Adipocyte (in vitro differentiated cells): Measurements from ENCODE around the gene TTLL13.

Experiments
- DNase-seq: peaks from one replicate; pipeline ENCODE4 v3.0.0-alpha.2; 2015; ENCODE audit warnings: low read depth
- H3K27me3 ChIP-seq: replicated peaks from 2 replicates; pipeline ENCODE4 v1.7.0; 2013; ENCODE audit warnings: mild to moderate bottlenecking, low read length, moderate library complexity; ENCODE audit not compliant: control insufficient read depth, insufficient read depth
- H3K36me3 ChIP-seq: 2 replicates; pipeline ENCODE4 v1.7.0; 2013; ENCODE audit warnings: low read length, mild to moderate bottlenecking, moderate library complexity; ENCODE audit not compliant: control insufficient read depth, insufficient read depth, severe bottlenecking
- H3K4me1 ChIP-seq: 2 replicates; pipeline ENCODE4 v1.7.0; 2013; ENCODE audit warnings: mild to moderate bottlenecking, low read length, moderate library complexity; ENCODE audit not compliant: control insufficient read depth, insufficient read depth
- H3K4me3 ChIP-seq: 2 replicates; pipeline ENCODE4 v1.7.0; 2013; ENCODE audit warnings: mild to moderate bottlenecking, low read length, moderate library complexity
- H3K9ac ChIP-seq: 2 replicates; pipeline ENCODE4 v1.7.0; 2013; ENCODE audit warnings: mild to moderate bottlenecking, low read length, moderate library complexity
- H3K9me3 ChIP-seq: 2 replicates; pipeline ENCODE4 v1.7.0; 2013; ENCODE audit warnings: mild to moderate bottlenecking, low read length, moderate library complexity; ENCODE audit not compliant: control insufficient read depth

The TTLL13 gene, protein sequence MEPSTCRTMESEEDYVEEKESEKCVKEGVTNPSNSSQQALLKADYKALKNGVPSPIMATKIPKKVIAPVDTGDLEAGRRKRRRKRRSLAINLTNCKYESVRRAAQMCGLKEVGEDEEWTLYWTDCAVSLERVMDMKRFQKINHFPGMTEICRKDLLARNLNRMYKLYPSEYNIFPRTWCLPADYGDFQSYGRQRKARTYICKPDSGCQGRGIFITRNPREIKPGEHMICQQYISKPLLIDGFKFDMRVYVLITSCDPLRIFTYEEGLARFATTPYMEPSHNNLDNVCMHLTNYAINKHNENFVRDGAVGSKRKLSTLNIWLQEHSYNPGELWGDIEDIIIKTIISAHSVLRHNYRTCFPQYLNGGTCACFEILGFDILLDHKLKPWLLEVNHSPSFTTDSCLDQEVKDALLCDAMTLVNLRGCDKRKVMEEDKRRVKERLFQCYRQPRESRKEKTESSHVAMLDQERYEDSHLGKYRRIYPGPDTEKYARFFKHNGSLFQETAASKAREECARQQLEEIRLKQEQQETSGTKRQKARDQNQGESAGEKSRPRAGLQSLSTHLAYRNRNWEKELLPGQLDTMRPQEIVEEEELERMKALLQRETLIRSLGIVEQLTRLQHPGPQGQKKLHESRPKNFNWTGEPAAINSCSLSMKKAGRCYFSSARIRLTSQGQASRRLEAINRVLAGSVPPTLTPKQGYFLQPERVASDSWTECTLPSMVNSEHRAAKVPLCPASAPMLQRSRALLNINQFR

DNA sequence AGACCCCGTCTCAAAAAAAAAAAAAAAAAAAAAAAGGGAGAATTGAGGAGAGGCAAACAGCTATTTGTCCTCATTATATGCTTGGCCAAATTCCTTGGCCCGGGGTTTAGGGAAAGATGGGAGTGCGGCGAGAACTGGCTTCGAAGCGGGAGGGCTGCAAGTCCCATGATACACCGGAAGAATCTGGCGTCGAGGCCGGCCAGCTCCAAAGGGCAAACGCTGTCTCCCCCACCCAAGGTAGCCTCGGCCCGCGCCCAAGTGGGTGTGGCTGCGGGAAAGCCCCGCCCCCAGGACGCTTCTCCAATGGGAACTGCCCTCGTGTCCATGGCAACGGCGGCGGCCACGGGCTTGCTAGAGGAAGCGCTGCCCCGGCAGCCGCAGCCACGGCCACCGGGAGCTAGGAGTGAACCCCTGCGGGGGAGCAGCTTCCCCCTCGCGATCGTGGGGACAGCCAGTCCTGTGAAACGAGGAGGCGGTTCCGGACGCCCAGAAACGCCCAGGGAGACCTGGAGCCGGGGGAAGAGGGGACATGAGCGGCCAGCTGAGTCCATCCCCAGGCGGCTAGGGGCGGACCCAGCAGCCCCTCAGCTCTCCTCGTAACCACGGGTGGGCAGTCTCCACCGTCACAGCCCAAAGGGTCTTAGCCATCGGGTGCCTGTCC lies at the start of gene TTLL13:
TTLL13 (plus strand) TSS at position 354 of the 661 bp plus-strand sequence. CDS start 1,075 bp downstream, outside the sequence.
- Histone ChIP-seq H3K9me3 (no peaks in the 10 kb centered on the region), H3K27me3 (no peaks in the 10 kb centered on the region), H3K4me1 (peaks cover 4% of the 10 kb centered on the region), H3K9ac (peak within 1 kb of the TSS; percentile 68), H3K36me3 (no peaks in the 10 kb centered on the region), H3K4me3 (peak within 1 kb of the TSS; percentile 76)
- DNase-seq = peak; percentile 95

DNA sequence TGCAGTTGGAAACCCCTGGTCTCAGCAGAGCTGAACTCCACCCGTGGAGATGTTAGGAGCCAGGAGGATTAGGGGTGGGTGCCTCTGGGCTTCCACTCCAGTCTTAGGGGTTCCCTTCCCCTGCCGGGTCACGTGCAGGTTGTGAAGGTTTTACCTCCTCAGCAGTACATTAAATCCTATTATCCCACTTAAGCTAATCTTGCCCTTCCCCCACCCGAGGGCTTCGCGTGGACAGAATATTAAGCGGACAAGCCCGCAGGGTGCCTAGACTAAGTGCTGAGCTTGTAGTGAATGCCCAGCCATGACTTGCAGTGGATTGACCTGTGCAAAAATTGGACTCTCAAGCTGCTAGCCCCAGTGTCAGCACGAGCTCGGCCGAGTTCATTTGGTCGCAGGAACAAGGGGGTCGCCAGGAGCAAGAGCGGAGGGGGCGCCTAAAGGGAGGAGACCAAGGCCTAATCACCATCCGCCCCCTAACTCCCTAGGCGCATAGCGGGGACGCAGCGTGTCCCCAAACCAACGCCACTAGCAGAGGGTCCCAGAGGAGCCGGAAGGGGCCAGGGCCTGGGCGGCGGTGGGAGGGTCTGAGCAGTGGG lies 48.7 kb upstream of the TTLL13 start:
- Histone ChIP-seq H3K36me3 (no peaks in the 10 kb centered on the region), H3K4me1 (peaks cover 22% of the 10 kb centered on the region), H3K9ac (peak overlapping the region; percentile 83), H3K9me3 (no peaks in the 10 kb centered on the region), H3K27me3 (no peaks in the 10 kb centered on the region), H3K4me3 (peak overlapping the region; percentile 87)
- no peak for DNase-seq

DNA sequence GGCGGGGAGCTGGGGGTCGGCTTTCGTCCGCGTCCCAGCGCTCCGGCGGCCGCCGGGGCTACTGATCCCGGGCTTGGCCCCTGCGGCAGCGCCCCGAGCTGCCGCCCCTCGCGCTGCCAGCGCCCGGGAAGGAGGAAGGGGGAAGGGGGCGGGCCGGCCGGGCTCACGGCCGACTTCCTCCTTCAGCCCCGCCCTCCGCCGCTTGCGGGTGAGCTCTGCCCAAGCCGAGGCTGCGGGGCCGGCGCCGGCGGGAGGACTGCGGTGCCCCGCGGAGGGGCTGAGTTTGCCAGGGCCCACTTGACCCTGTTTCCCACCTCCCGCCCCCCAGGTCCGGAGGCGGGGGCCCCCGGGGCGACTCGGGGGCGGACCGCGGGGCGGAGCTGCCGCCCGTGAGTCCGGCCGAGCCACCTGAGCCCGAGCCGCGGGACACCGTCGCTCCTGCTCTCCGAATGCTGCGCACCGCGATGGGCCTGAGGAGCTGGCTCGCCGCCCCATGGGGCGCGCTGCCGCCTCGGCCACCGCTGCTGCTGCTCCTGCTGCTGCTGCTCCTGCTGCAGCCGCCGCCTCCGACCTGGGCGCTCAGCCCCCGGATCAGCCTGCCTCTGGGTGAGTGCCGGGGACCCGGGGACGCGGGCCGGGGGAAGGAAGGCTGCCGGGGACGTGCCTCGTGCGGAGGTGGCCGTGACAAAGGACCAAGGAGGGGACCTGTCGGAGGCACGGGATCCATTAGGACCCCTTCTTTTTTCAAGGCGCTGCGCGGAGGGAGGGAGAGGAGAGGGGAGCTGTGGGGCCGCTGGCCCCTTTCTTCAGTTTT lies 48.0 kb upstream of the TTLL13 start, which contains the start of gene SEMA4B:
SEMA4B (plus strand) TSS at position 201 of the 814 bp plus-strand sequence; CDS start at position 450, 249 bp downstream.
- H3K4me3 ChIP-seq = peak within 1 kb of the TSS; percentile 87
- H3K9ac ChIP-seq = peak within 1 kb of the TSS; percentile 83
- H3K27me3 ChIP-seq = no peaks in the 10 kb centered on the region
- peaks cover 1% of the 10 kb centered on the region for H3K36me3 ChIP-seq
- DNase-seq = peak; percentile 89
- no peaks in the 10 kb centered on the region for H3K9me3 ChIP-seq
- peaks cover 23% of the 10 kb centered on the region for H3K4me1 ChIP-seq

DNA sequence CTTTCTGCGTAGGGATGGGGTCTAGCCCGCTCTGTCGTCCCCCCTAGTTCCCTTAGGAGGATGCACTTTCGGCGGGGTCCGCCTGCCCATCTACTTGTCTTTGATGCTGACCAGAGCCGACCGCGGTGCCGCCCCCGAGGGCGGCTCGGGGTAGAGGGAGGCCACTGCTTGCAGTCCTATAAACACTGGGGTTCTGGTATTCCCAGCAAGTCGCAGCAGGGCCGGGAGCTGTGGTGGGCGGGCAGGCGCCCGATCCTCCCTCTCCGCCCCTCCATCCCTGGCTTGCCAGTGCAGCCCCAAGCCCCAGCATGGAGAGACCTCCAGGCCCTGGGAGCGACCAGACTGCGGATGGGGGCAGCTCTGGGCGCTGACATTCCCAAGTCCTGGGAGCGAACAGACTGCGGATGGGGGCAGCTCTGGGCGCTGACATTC lies 47.4 kb upstream of the TTLL13 start:
- Histone ChIP-seq H3K4me1 (peaks cover 23% of the 10 kb centered on the region), H3K36me3 (peaks cover 5% of the 10 kb centered on the region), H3K9ac (peak overlapping the region; percentile 83), H3K27me3 (no peaks in the 10 kb centered on the region), H3K9me3 (no peaks in the 10 kb centered on the region), H3K4me3 (peak overlapping the region; percentile 87)
- peak; percentile 27 for DNase-seq

DNA sequence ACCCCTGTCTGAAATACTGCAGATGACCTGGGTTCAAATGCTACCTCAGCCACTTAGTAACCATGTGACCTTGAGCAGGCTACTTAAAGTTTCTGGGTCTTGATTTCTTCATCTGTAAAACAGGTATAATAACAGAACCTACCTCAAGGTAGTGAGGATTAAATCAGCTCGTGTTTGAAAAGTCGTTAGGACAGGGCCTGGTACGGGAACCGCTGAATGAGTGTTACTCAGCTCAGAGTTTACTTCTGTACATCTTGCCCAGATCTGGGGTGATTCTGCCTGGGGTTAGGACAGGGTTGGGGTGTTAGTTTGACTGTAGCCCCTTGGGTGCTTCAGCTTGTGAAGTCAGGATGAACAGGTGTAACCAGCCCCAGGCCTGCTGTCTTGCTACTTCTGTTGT lies 46.4 kb upstream of the TTLL13 start:
- Histone ChIP-seq H3K9me3 (no peaks in the 10 kb centered on the region), H3K9ac (no peak overlapping the region), H3K4me1 (peaks cover 23% of the 10 kb centered on the region), H3K36me3 (peaks cover 5% of the 10 kb centered on the region), H3K4me3 (no peak overlapping the region), H3K27me3 (no peaks in the 10 kb centered on the region)
- DNase-seq = no peak

DNA sequence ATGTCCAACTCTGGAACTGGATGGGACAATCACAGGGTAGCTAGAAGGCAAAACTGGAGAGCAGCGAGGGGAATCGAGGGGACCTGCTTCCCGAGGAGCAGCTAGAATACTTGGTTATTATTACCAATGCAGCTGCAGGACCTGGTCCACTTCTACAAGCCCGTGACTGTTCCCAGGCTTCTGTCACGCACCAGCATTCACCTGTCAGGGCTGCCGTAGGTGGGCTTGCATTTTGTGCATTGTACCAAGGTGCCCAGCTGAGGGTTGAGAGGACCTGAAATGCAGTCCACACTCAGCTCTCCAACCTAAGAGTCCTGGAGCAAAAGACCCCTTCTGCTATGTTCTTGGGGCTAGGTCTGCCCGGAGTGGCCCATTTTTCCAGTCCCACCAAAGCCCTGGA lies 45.9 kb upstream of the TTLL13 start:
- Histone ChIP-seq H3K27me3 (no peaks in the 10 kb centered on the region), H3K4me3 (no peak overlapping the region)

DNA sequence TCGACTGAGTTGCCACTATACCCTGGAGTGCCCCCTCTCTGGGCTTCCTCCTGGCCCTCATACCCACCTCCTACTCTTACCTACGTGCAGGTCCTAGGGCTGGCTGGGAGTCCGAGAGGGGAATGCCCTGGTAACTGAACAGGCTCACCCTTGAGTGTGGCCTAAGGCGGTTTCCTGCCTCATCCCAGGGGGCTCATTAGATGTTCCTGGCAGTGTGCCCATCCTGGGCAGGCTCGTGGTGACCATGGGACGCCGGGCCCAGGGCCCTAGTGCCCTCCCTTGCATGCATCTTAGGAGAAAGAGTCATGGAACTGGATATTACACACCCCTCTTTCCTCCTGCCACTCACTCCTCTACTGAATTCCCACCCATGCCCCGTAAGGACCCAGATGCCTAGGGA lies 45.4 kb upstream of the TTLL13 start:
- peaks cover 16% of the 10 kb centered on the region for H3K4me1 ChIP-seq
- H3K4me3 ChIP-seq = no peak overlapping the region
- H3K36me3 ChIP-seq = peaks cover 5% of the 10 kb centered on the region
- DNase-seq = no peak
- no peaks in the 10 kb centered on the region for H3K27me3 ChIP-seq
- H3K9me3 ChIP-seq = no peaks in the 10 kb centered on the region
- no peak overlapping the region for H3K9ac ChIP-seq

More for the DNA sequence above, 45.9 kb upstream of the TTLL13 start:
- peaks cover 5% of the 10 kb centered on the region for H3K36me3 ChIP-seq
- H3K9me3 ChIP-seq = no peaks in the 10 kb centered on the region
- peaks cover 18% of the 10 kb centered on the region for H3K4me1 ChIP-seq
- H3K9ac ChIP-seq = no peak overlapping the region
- no peak for DNase-seq

DNA sequence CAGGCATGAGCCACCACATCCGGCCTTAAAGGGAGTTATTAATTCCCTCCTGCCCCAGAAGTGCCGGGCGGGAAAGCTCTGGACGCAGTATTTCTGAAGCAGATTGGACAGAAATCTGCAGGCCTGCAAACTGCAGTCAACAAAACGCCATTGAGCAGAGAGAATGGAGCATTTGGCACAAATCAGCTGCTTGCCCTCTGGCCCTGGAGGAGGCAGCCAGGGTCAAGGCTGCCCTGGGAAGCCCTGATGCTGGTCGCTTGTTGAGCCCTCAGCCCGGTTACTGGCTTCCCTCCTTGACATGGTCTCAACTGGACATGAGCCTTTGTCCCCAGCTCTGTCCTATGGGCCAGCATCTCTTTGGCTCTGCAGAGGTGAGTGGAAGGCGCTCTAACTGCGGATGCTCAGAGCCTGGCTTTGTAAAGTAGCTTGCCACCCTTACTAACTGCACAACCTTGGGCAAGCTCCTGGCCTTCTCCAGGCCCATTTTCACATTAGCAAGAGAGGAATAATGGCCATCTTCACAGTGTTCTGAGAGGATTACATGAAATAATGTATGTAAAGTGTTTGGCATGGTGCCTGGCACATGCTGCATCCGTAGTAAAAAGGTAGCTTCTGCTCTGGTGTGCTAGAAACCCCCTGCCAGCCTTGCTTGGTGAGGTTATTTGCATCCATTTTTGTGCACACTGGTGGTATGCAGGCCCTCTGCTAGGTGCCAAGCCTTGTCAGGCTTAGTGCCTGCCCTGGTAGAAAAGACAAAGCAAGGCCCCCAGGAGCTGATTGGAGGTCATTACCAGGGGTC lies 44.1 kb upstream of the TTLL13 start:
- peaks cover 10% of the 10 kb centered on the region for H3K36me3 ChIP-seq
- H3K4me3 ChIP-seq = no peak overlapping the region
- no peak overlapping the region for H3K9ac ChIP-seq
- H3K27me3 ChIP-seq = no peaks in the 10 kb centered on the region
- DNase-seq = no peak
- no peaks in the 10 kb centered on the region for H3K9me3 ChIP-seq
- H3K4me1 ChIP-seq = peaks cover 16% of the 10 kb centered on the region

DNA sequence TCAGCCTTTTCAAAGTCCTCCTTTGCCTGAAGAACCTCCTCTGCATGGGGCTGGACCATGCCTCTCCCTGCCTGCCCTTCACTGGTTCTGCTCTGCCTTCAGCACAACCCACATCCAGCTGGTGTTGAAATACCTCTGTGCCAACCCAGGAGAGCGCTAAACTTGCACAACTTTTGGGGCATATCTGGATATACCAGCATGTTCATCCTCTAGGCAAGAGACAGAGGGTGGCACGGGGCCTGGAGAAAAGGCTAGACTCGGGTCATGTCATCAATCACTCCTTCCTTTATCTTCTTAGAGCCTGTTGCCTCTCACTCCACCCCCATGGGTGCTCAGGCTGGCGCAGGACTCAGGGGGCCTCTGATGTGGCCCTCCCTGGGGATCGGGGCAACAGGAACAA lies 43.5 kb upstream of the TTLL13 start:
- Histone ChIP-seq H3K27me3 (no peaks in the 10 kb centered on the region), H3K36me3 (peaks cover 11% of the 10 kb centered on the region), H3K9me3 (no peaks in the 10 kb centered on the region), H3K9ac (no peak overlapping the region), H3K4me3 (no peak overlapping the region), H3K4me1 (peaks cover 10% of the 10 kb centered on the region)
- DNase-seq = no peak

DNA sequence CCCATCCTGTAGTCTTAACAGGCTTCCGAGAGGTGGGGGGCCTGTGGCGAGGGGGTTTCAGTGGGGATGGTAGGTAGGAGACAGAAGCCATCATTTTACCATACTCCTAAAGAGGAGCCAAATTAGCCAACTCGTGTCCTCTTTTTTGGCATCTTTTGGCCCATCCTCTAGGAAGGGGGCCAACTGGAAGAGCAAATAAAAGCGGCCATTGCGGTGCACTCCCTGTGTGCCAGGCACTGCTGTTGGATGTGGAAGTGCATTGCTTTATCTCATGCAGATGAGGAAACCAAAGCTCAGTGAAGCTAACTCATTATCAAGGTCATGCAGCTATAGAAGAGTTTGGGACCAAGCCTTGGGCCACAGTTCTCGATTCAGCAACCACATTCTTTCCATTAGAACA lies 42.1 kb upstream of the TTLL13 start:
- Histone ChIP-seq H3K4me1 (peaks cover 11% of the 10 kb centered on the region), H3K9ac (no peak overlapping the region), H3K36me3 (peaks cover 11% of the 10 kb centered on the region), H3K27me3 (no peaks in the 10 kb centered on the region), H3K4me3 (no peak overlapping the region), H3K9me3 (no peaks in the 10 kb centered on the region)
- DNase-seq = no peak
